ENCODE data around the gene TCIRG1.
"Not testable (repeated sequence)": the region's sequence is repeated elsewhere in the genome, so short reads cannot be mapped to it uniquely, and the experiment has no call there.

Gene TCIRG1, protein sequence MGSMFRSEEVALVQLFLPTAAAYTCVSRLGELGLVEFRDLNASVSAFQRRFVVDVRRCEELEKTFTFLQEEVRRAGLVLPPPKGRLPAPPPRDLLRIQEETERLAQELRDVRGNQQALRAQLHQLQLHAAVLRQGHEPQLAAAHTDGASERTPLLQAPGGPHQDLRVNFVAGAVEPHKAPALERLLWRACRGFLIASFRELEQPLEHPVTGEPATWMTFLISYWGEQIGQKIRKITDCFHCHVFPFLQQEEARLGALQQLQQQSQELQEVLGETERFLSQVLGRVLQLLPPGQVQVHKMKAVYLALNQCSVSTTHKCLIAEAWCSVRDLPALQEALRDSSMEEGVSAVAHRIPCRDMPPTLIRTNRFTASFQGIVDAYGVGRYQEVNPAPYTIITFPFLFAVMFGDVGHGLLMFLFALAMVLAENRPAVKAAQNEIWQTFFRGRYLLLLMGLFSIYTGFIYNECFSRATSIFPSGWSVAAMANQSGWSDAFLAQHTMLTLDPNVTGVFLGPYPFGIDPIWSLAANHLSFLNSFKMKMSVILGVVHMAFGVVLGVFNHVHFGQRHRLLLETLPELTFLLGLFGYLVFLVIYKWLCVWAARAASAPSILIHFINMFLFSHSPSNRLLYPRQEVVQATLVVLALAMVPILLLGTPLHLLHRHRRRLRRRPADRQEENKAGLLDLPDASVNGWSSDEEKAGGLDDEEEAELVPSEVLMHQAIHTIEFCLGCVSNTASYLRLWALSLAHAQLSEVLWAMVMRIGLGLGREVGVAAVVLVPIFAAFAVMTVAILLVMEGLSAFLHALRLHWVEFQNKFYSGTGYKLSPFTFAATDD

DNA sequence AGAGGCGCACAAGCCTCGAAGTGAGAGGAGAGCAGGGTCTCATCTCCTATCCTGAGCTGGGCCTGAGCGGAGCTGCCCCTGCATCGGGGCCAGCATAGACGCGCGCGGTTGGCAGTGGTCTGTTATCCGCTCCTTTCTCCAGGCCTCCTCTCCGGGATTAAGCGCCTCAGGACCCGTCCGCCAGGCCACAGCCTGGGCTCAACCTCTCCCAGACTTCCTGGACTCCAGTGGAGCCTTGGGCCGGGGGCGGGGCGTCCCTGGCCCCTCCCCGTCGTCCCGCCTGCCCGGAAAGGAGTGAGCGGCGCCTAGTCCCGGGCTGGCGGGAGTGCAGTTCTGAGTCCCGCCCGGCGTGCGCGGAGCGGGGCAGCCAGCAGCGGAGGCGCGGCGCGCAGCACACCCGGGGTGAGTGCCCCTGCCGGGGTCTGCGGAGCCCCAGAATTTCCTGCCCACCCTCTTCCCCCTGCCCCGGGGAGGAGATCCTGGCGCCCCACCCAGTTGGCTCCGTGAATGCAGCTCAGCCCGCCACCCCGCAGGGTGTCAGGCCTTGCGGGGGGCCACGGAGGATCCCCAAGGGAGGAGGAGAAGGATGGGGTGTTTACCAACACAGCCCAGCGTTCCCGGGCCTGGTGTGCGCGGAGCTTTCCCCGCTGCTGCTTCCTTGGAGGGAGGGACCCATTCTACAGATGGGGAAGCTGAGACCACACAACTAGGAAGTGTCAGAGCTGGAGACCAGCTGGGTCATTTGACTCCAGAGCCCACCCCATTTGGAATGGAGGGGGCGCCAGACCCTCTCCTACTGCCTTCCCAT lies at the start of gene TCIRG1:
TCIRG1 (plus strand) TSS at position 308 of the 808 bp plus-strand sequence. CDS start 2,247 bp downstream, outside the sequence.
- DNase-seq: no peak

DNA sequence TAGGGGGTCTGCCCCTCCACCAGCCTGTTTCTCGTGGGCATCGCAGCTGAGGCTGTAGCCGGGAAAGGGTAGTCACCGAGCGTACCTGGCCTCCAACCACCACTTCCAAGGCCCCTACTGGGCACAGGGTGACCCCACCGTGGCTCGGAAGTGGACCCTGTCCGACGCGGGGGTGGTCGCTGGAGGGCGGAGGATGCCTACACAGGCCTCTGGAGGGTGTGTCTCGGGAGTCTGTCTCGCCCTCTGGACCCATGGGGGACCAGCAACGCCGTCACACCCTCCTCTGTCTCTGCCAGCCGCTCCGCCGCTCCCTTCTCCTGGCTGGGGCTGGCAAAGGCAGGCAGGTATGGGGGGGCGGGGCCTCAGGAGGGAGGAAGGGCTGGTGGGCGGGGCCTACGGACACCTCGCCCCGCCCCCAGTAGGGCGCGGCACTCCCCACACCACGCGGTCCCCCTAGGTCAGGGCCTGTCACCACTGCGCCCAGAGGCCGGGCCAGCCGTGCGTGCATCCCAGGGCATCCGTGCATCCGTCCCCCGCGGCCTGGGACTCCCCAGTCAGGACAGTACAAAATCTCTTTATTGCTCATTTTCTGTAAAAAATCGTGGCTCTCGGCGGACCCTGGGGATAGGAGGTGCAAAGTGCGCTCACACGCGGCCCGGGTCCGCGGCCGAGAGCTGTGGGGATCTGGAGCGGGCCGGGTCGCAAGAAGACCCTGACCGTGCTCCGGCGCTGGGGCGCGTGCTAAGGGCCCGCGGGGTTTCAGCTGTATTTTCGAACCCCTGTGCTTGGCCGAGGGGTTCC lies 48.1 kb upstream of the TCIRG1 start:
- DNase-seq: not testable (repeated sequence)

DNA sequence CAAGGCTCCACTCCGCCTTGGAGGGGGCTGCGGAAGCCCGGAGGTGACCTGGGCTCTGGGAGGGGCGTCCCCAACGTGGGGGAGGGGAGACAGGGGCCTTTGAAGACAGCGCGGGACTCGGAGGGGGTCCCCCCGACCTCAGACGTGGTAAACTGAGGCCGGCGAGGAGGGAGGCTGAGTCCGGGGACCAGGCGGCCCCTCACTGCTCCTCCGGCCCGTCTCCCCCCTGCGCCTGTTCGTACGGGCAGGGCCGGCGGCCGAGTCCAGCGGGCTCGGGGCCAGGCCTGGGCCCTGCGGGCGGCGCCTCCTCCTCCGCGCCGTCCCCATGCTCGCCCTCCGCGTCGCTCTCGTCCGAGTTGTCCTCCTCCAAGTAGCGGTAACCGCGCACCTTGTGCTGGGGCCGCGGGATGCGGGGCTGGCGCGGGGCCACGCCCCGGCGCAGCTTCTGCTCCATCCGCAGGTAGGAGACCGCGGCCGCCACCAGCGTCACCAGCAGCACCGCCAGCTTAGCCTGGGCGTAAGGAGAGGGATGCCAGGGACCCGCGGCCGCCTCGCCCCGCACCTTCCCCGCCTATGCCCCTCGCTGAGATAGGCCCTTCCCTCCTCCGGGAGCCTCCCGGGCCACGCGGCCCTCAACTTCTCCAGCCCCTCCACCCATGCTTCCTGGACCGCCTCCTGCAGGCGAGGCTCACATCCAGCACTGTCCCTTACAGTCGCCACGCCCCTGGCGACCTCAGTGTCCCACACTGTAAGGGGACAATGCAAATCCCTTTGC lies 47.3 kb upstream of the TCIRG1 start:
- not testable (repeated sequence) for DNase-seq

DNA sequence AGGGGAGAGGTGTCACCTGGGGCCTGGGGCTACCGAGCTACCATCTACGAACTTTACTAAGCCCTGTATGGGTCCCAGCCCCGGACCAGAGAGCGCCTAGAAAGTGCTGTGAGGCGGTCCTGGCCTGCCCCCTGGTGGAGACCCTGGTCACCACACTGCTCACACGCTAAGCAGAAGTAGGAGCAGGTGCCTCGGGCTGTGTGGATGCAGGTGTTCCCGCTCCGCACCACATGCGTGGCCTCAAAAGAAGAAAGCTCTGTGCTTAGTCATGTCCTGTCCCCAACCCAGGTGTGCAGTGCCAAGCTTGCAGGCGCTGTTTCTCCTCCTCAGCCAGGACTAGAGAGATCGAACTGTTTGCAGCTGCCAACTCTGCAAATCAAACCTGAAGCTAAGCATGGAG lies 45.0 kb upstream of the TCIRG1 start:
- DNase-seq: not testable (repeated sequence)

DNA sequence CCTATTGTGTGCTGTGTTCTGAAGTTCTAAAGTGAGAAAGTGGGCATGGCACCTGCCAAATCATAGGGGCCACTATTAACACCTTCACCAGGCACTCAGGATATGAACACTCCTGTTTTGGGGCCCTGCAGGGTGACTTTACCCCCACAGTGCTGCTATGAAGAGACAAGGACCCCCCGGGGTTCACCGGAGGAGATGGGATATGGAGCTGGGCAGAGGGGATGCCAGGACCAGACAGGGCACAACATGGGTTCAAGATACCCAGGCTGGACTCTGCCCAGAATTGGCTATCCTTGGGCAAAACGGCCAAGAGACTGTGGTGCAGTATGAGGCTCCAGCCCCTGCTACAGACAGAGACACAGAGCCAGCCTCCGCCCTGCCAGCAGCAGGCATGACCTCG lies 44.4 kb upstream of the TCIRG1 start:
- not testable (repeated sequence) for DNase-seq

DNA sequence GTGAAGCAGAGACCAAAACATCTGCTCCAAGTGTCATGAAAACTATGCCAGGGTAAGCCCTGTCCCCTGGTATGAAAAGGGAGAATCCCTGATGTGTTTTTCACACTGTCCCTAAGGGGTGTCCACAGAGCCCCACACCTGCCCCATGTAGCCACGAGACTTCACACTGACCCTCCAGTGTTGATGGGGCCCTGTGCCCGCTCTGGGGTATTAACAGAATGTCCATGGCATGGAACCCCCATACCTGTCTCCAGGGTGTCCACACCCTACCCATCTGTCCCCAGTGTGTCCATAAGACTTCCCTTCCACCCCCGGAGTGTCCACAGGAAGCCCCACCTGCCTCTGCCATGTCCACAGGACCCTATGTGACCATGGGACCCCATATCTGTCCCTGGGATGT lies 43.7 kb upstream of the TCIRG1 start:
- not testable (repeated sequence) for DNase-seq

DNA sequence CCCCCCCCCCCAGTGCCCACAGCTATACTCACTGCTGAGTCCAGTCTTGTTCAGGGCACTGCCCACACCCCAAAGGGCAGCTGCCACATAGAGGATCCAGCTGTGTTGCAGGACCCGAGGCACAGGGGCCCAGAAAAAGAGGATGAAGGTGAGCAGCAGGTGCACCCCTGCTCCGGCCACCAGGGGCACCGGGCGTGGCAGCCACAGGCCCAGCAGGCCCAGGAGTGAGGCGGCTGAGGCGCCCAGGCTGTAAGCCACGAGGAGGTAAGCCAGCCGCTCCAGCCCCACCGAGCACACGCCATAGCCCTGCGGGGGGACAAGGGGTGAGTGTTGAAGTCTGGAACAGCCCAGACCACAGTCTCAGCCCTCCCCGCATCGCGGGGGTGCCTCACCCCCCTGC lies 43.2 kb upstream of the TCIRG1 start:
- DNase-seq: not testable (repeated sequence)

DNA sequence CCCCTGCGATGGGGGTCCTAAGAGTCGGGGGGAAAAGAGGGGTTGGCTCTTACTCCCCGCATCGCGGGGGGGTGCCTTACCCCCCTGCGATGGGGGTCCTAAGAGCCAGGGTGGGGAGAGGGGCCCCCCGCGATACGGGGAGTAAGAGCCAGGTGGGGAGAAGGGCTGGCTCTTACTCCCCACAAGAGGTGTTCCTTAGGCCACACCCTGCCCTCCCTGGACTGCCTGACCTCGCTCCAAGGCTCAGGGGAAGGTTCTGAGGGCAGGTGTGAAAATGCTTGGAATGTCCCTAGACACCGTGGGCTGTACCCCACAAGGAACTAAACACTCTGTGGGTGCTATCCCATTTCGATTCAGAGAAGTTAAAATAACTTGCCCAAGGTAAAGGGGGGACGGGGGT lies 42.8 kb upstream of the TCIRG1 start:
- DNase-seq: no peak

DNA sequence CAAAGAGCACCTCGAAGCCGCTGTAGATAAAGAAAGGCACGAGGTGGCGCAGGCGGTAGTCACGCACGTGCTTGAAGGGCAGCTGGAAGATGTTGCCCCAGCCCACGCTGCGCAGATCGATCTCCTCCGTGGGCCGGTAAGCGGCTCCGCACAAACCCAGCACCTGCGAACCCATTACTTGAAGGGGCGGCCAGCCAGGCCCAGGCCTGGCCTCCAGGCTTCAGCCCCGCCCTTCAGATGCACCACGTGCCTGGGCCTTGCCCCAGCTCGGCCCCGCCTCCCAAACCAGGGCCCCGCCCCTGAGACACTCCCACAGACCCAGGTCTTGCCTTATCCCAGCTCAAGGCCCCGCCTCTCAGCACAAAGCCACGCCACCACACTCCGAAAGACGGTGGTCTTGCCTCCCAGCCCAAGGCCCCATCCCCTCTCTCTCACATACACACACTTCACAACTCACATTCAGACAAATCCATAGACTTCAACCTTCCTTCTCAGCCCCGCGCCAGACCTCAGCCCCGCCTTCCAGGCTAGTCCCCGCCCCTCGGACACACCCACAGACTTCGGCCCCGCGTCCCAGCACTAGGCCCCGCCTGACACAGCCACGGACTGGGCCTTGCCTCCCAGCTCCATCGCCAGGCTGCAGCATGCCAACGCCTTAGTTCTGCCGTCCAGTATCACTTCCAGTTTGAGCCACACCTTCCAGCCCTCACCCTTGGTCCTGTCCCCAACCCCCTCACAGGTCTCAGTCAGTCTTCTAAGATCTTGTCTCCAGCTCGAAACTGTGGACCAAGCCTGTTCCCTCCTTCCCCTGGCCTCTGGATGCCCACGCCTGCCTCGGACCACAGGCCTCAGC lies 42.0 kb upstream of the TCIRG1 start:
- no peak for DNase-seq

DNA sequence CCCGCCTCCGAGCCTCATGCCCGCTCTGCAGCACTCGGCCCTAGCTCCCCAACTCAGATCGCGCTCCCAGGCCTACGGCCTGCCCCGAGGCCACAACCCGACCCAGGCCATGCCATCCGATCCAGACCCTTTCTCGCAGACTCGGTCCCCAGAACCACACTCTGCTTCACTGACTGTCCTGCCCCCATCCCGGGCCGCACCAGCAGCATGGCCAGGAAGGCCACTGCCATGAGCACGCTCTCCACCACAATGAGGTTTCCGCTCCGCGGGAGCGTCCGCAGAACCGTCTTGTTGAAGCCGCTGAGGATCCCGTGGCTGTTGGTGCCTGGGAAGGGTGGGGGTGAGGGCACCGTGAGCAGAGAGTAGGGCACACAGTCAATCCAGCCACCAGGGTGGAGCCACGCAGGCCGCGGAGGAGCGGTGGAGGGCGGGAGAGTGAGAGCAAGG lies 41.3 kb upstream of the TCIRG1 start:
- no peak for DNase-seq

DNA sequence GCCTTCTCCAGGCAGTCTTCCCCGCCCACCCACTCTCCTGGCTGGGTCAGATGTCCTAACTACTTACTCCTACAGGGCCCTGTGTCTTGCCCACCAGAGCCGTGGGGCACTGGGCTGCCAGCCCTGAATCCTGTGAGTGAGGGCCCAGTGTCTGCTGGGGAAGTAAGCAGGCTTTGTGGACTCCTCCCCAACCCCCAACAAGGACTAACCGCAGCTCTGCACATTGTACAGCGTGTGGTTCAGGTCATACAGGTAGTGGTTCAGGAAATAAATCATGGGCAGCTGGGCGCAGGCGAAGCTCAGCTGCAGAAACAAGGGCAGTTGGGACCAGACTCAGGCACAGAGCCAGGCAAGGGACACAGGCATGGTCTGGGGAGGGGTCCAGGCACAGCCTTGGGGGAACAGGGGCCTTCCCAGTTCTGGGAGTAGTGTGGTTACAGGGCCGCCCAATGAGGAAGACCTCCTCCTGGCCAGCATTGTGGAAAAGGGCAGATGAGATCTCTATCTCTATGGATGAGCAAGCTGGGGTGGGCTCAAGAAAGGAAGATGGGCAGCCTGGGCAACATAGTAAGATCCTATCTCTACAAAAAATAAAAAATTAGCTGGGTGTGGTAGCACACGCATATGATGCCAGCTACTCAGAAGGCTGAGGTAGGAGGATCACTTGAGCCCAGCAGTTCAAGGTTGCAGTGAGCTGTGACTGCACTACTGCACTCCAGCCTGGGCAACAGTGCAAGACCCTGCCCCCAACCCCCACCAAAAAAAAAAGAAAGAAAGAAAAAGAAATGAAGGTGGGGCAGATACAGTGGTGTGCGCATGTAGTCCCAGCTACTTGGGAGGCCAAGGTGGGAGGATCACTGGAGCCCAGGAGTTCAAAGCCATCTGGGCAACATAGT lies 40.4 kb upstream of the TCIRG1 start:
- DNase-seq: no peak

DNA sequence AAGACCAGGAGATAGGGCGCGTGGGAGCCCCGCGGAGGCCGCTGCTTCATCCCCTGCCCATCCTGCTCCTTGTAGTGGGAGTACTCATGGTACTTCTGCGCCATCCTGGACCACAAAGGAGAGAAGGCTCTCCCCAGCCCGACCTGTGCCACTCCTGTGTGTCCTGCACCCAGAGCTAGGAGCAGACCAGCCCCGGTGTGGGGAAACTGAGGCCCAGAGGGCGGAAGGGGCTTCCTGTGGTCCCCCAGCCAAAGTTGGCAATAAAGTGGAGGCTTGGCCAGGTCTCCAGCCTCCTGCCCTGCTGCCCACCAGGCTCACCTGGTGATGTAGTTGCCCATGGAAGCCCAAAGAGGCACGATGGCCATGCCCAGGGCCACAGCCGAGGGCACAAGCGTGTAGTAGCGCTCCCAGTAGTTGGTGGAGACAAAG lies 39.6 kb upstream of the TCIRG1 start:
- DNase-seq: no peak

DNA sequence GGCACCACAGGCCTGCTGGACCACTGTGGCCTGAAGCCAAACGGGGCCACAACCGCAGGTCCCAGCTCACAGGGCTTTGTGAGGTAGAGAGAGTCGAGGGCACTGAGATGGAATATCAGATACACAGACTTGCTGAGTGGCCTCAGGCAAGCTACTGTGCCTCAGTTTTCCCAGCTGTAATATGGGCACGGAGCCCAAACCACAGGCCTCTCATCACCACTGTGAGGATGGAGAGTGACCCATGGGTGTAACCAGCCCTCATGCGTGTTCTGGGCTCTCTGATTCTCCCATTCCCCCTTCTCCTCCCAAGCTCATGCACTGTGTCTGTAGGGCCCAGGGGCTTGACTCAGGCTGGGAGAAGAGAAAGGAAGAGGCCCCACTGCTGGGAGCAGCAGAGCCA lies 39.1 kb upstream of the TCIRG1 start:
- no peak for DNase-seq

DNA sequence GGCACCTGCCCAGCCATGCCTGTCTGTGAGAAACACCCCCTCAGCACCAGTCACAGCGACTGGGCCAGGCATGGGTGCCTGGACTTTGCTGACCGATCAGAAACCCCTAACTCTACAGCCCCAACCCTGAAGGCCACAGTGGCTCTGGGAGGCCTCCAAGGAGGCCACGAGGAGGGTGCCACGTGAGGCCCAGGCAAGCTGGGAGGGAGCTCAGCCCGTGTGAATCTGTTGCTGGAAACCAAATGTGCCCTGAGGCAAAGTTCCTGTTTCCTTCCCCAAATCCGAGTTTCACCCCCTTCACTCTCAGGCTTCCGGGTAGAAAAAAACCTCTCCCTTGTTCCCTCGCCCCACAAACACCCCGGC lies 36.3 kb upstream of the TCIRG1 start:
- DNase-seq: no peak

DNA sequence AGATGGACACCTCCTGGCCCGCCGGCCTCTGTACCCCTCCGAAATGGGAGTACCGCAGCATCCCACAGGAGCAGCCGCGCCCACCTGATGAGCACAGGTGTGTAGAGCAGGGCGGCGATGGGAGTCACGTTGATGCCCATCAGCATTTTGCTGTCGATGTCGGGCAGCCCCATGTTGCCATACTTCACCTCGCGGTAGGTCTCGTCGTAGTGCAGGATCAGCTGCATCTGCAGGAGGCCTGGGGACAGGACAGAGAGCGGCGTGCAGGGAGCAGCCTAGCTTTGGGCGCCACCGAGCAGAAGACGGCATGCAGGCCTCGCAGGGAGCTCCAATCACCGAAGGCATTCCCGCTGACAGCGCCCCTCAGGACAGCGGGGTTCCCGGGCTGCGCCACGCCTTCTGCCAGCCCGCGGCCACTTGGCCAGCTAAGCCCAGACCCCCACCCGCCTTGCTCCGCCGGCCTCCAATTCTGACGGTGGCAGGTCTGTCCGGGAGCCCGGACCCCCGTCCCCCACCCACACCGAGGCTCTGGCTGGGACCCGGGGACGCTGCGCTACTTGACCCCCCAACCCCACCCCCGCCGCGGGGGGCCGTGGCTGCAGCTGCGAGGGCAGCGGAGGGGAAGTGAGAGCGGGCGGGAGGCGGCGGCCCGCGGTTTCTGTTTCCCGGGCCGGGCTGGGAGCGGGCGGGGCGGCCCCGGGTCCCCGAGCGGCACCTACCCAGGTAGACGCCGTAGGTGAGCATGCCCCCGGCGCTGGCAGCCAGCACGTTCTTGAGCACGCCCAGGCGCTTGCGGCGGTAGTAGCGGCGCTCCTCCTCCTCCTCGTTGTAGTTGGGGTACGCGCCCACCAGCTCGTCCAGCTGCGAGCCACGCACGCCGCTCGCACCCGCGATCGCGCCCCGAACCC lies 35.6 kb upstream of the TCIRG1 start:
- no peak for DNase-seq

DNA sequence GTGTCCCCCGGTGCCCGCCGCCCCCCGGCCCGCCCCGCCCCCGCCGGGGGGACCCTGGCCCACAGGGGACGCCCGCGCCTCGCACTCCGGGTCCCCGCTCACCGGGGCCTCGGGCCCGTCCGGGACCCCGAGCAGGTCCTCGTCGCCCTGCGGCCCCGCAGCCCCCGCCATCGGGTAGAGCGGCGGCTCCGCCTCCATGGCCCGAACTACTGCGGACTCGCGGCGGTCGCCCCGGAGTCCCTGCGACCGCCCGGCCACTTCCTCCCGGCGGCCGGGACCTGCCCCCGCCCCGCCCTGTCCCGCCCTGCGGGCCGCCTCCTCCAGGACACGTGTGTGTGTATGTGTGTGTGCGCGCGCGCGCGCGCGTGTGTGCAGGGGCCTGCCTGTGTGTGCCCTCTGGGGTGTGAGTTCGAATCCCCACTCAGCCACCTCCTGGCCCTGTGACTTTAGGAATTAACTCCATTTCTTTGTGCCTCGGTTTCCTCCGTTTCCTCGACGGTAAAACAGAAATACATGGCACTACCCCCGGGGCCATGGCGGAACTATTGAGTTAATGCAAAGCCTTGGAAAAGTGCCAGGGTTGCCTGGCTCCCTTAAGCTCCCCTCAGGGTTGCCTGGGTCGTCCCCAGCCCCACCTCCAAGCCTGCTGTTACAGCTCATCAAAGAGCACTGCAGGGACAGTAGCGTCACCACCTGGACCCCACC lies 34.8 kb upstream of the TCIRG1 start, which contains the start of gene UNC93B1:
UNC93B1 (minus strand) TSS at position 252 of the 705 bp plus-strand sequence; CDS start at position 198, 54 bp downstream.
- DNase-seq: no peak
